Kidney epithelial cell (primary cell): ENCODE measurements around the gene PHF12. TPM values are rescaled to one million over a fixed set of nuclear protein-coding genes. Genes with fewer than 3 reads are reported as not detected.

Source experiments
- DNase-seq: peaks from one replicate; pipeline ENCODE4 v3.0.0-alpha.2; 2010; ENCODE audit warnings: low read depth
- H3K27me3 ChIP-seq: 2 replicates; pipeline ENCODE4 v1.6.0; 2011; ENCODE audit warnings: low read length; ENCODE audit not compliant: control insufficient read depth, insufficient read depth
- H3K36me3 ChIP-seq: 2 replicates; pipeline ENCODE4 v1.5.1; 2011; ENCODE audit warnings: low read length; ENCODE audit not compliant: control insufficient read depth, insufficient read depth
- H3K4me3 ChIP-seq: 2 replicates; pipeline ENCODE4 v1.5.1; 2011; ENCODE audit warnings: low read depth, mild to moderate bottlenecking, control low read depth, low read length
- CTCF ChIP-seq: IDR thresholded peaks from 2 replicates; pipeline ENCODE4 v1.5.1; 2011; ENCODE audit warnings: mild to moderate bottlenecking, moderate library complexity, low read length, control low read depth, inconsistent platforms; ENCODE audit not compliant: insufficient read depth, poor library complexity, severe bottlenecking
- total RNA-seq: library from RNA; depleted of rRNA; stranded (reverse); fragments of >200 nt; gene quantifications from 2 replicates; pipeline ENCODE4 v1.2.3, GENCODE V29; 2015

PHF12 gene
- total RNA-seq, 1 donor from 2014 or later: 19.6 TPM

- Histone ChIP-seq H3K36me3 (peaks cover 2% of the 10 kb centered on the region), H3K27me3 (no peaks in the 10 kb centered on the region), H3K4me3 (no peak overlapping the region)
- no peak for DNase-seq
- no peak for TF ChIP-seq CTCF
These were observed 8.4 kb downstream of the PHF12 start for GRCh38 chr17:28942925-28943324.

DNA sequence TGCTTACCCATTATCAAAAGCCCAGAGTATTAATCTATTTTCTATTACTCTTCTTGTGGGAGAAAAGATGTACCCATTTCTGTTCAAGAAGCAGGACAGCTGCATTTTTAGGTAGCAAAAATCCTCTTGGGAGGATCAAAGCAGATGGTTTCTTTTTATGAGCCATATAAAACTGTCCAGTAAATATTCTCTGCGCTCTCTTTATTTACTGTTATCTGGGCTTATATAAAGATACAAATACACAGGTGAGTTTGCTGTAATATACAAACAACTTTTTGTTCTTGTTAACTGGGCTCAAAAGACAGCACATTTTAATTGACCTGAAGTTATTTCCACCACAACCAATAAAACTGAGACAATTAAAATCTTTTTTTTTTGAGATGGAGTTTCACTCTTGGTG, 10.1 kb downstream of the PHF12 start:
- no peak for DNase-seq
- Histone ChIP-seq H3K27me3 (no peaks in the 10 kb centered on the region), H3K36me3 (peaks cover 2% of the 10 kb centered on the region), H3K4me3 (no peak overlapping the region)
- TF ChIP-seq CTCF: no peak

- Histone ChIP-seq H3K4me3 (no peak overlapping the region), H3K27me3 (no peaks in the 10 kb centered on the region), H3K36me3 (peaks cover 2% of the 10 kb centered on the region)
- no peak for TF ChIP-seq CTCF
- DNase-seq: no peak
These were observed 10.6 kb downstream of the PHF12 start for GRCh38 chr17:28940675-28941074.

DNA sequence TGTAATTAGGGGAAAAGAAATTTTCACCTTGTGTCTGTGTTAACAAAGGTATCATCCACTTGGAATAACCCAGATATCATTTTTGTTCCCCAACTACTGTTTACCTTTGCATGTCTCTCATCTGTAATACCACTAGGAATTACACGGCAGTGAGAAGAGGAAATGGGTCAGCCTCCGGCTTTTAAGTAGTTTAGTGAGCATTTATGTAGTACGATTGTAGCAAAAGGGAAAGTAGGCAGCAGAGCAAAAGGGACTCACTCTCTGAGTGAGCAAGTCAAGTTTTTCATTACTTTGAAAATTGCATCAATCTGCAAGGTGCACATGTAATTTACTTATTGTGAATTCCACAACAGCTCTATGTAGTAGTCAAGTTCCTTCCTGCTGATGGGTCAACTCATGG, 11.2 kb downstream of the PHF12 start:
- Histone ChIP-seq H3K36me3 (peaks cover 2% of the 10 kb centered on the region), H3K27me3 (no peaks in the 10 kb centered on the region), H3K4me3 (no peak overlapping the region)
- no peak for DNase-seq
- no peak for TF ChIP-seq CTCF

DNA sequence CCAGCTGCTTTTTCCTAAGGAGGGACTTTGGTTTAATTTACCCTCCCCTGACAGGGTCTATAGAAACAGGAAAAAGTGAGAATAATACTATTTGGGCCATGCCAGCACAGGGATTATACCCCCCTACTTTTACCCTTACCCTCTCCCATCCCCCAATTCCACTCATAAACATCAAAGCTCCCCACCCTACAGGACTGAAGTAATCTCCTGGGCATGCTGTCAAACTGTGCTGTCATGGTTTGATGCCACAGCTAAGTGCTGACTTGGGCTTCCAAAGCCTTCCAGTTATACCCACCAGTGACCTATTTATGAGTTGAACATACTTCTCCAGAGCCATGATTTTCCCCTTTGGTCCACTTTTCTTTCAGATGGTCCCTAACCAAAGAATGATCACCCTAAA, 12.8 kb downstream of the PHF12 start:
- Histone ChIP-seq H3K4me3 (no peak overlapping the region), H3K36me3 (peaks cover 2% of the 10 kb centered on the region), H3K27me3 (no peaks in the 10 kb centered on the region)
- TF ChIP-seq CTCF: no peak
- no peak for DNase-seq

DNA sequence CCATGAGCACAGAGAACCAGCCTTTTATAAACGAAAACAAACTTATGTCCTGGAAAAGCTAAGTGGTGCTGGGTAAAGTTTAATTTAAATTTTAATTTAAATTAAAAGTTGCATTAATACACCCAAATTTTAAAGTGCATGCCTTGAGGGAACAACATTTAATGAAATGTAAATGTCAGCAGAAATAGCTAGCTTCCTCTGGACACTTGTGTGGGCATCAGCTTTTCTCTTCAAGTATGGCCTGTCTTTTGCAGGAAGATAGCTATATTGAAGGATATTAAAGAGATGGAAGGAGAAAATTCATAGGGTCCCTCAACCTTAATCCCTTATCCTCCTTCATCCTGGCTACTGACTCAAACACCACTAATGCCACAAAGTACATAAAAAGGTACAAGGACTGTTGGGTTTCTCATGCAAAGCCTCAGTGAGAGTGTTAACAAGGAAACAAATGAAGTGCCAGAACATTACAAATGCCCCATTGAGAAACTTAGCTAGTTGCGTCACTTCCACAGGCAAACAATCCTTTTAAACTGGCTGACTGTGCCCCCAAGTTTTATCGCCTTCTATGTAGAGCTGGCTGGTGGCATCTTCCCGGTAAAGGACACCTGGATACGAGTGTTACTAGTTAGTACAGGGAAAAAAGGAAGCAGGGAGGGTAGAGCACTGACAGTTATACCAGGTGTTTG, 14.1 kb downstream of the PHF12 start:
- no peak for DNase-seq
- no peak overlapping the region for H3K4me3 ChIP-seq
- H3K36me3 ChIP-seq: peaks cover 2% of the 10 kb centered on the region
- no peaks in the 10 kb centered on the region for H3K27me3 ChIP-seq
- no peak for TF ChIP-seq CTCF
